OCI-LY1 (cell line): Measurements from ENCODE around the gene KDM1A.

Experiments used
- CTCF ChIP-seq: fragments of 200-600 bp; sonication (generic), shearing (Covaris generic); IDR thresholded peaks from 2 replicates; pipeline ENCODE4 v1.5.1; 2017; ENCODE audit warnings: mild to moderate bottlenecking, antibody characterized with exemption, low read length, moderate library complexity, mixed read lengths
- EZH2 ChIP-seq: fragments of 200-600 bp; sonication (generic), shearing (Covaris generic); IDR thresholded peaks from 2 replicates; pipeline ENCODE4 v1.8.0; 2017; ENCODE audit warnings: borderline replicate concordance, mixed run types, mild to moderate bottlenecking, antibody characterized with exemption, low read length, moderate library complexity, mixed read lengths

GRCh38 chr1:23019863-23020625, 776 bp downstream of the KDM1A start:
- TF ChIP-seq CTCF (no peak), EZH2 (no peak)
